Cortex of kidney (tissue), 1 donor: ENCODE data around the gene EXOC4.
"Not testable (repeated sequence)": the region's sequence is repeated elsewhere in the genome, so short reads cannot be mapped to it uniquely, and the experiment has no call there.

Experiments used
- DNase-seq: peaks from one replicate; lab custom pipeline; 2025; lab: John Stamatoyannopoulos, UW

Gene EXOC4

GRCh38 chr7:133871757-133872156 lies 618.9 kb downstream of the EXOC4 start:
- no peak for DNase-seq

GRCh38 chr7:133873187-133873586 lies 620.3 kb downstream of the EXOC4 start:
- DNase-seq, result no peak

GRCh38 chr7:133873631-133874030 lies 620.8 kb downstream of the EXOC4 start:
- no peak for DNase-seq

GRCh38 chr7:133883591-133883990 lies 630.7 kb downstream of the EXOC4 start:
- no peak for DNase-seq

GRCh38 chr7:133885213-133885612 lies 632.3 kb downstream of the EXOC4 start:
- DNase-seq, result no peak

GRCh38 chr7:133886086-133886485 lies 633.2 kb downstream of the EXOC4 start:
- DNase-seq, result no peak

- no peak for DNase-seq
Observed at GRCh38 chr7:133886797-133887196, 633.9 kb downstream of the EXOC4 start.

- no peak for DNase-seq
Observed at GRCh38 chr7:133887459-133887858, 634.6 kb downstream of the EXOC4 start.

GRCh38 chr7:133888061-133888930 lies 635.4 kb downstream of the EXOC4 start:
- DNase-seq, result no peak

GRCh38 chr7:133904776-133905175 lies 651.9 kb downstream of the EXOC4 start:
- no peak for DNase-seq

GRCh38 chr7:133906553-133906952 lies 653.7 kb downstream of the EXOC4 start:
- DNase-seq, result not testable (repeated sequence)

GRCh38 chr7:133910761-133911160 lies 657.9 kb downstream of the EXOC4 start:
- DNase-seq, result no peak

GRCh38 chr7:133911724-133912123 lies 658.8 kb downstream of the EXOC4 start:
- DNase-seq, result no peak

GRCh38 chr7:133912916-133913697 lies 660.2 kb downstream of the EXOC4 start:
- no peak for DNase-seq

- no peak for DNase-seq
Observed at GRCh38 chr7:133916621-133917020, 663.7 kb downstream of the EXOC4 start.

- no peak for DNase-seq
Observed at GRCh38 chr7:133919810-133920209, 666.9 kb downstream of the EXOC4 start.

GRCh38 chr7:133921635-133922182 lies 668.8 kb downstream of the EXOC4 start:
- DNase-seq, result no peak

- DNase-seq, result no peak
Observed at GRCh38 chr7:133923974-133924373, 671.1 kb downstream of the EXOC4 start.

GRCh38 chr7:133931053-133931452 lies 678.2 kb downstream of the EXOC4 start:
- no peak for DNase-seq

GRCh38 chr7:133932591-133932990 lies 679.7 kb downstream of the EXOC4 start:
- DNase-seq, result no peak

GRCh38 chr7:133934262-133934976 lies 681.5 kb downstream of the EXOC4 start:
- DNase-seq, result no peak

- no peak for DNase-seq
Observed at GRCh38 chr7:133934977-133935330, 682.1 kb downstream of the EXOC4 start.
